Endothelial cell of umbilical vein (primary cell): ENCODE measurements around the gene GPD1L. TPM values are rescaled to one million over a fixed set of nuclear protein-coding genes. Genes with fewer than 3 reads are reported as not detected.
"Not testable (repeated sequence)": the region's sequence is repeated elsewhere in the genome, so short reads cannot be mapped to it uniquely, and the experiment has no call there.

Source experiments
- BruUV-seq: library from RNA; stranded (reverse); fragments of 400-500 nt; replicated peaks from 2 replicates; lab custom pipeline; 2021; lab: Mats Ljungman, UMichigan
- CTCF ChIA-PET: fragments of 300-600, 350-600 bp; sonication (Branson Sonifier 250); formaldehyde crosslinking; loops from one replicate; lab custom pipeline; 2021; ENCODE audit warnings: antibody characterized with exemption, inconsistent platforms; lab: Charles Lee
- POLR2A ChIA-PET: fragments of 300-600, 350-600 bp; sonication (Branson Sonifier 250); formaldehyde crosslinking; loops from one replicate; lab custom pipeline; 2021; ENCODE audit warnings: antibody characterized with exemption, inconsistent platforms; lab: Charles Lee
- DNase-seq: peaks from one replicate; pipeline ENCODE4 v3.0.0-alpha.2; 2011; ENCODE audit warnings: low read depth, low spot score
- FAIRE-seq: peaks from 2 replicates; lab custom pipeline; 2011; peaks lifted over from hg19 to GRCh38; lab: Jason Lieb, UNC
- H2AFZ ChIP-seq: 2 replicates; pipeline ENCODE4 v1.6.0; 2012; ENCODE audit warnings: low read depth, low read length, control low read depth, inconsistent platforms
- H3K27ac ChIP-seq: 2 replicates; pipeline ENCODE4 v1.5.1; 2011; ENCODE audit warnings: low read depth, mild to moderate bottlenecking, control low read depth, low read length, moderate library complexity; ENCODE audit not compliant: insufficient read depth
- H3K27me3 ChIP-seq, 2 experiments: 2 replicates each; pipeline versions ENCODE4 v1.6.0 to v1.6.1; 2011; ENCODE audit warnings: low read length in 2 of 2, mixed read lengths in 1 of 2; ENCODE audit not compliant: control insufficient read depth in 2 of 2, insufficient read depth in 2 of 2
- H3K36me3 ChIP-seq, 2 experiments: 2 replicates in 1 of 2; 3 replicates in 1 of 2; pipeline ENCODE4 v1.5.1; 2011; ENCODE audit warnings: low read length in 2 of 2, mild to moderate bottlenecking in 1 of 2, moderate library complexity in 1 of 2; ENCODE audit not compliant: control insufficient read depth in 2 of 2, insufficient read depth in 2 of 2; ENCODE audit errors: extremely low read depth in 1 of 2
- H3K4me1 ChIP-seq: 3 replicates; pipeline ENCODE4 v1.5.1; 2011; ENCODE audit warnings: mild to moderate bottlenecking, low read length; ENCODE audit not compliant: control insufficient read depth, insufficient read depth; ENCODE audit errors: extremely low read depth
- H3K4me2 ChIP-seq: 2 replicates; pipeline ENCODE4 v1.6.1; 2011; ENCODE audit warnings: low read length, control low read depth, mixed read lengths; ENCODE audit not compliant: insufficient read depth
- H3K4me3 ChIP-seq, 3 experiments: fragments of 200-600 bp in 1 of 3; sonication (generic), shearing (Covaris generic) in 1 of 3; replicated peaks in 1 of 3; 2 replicates each; pipeline ENCODE4 v1.5.1; 2011 to 2016; ENCODE audit warnings: control low read depth in 3 of 3, low read length in 3 of 3, mild to moderate bottlenecking in 2 of 3, inconsistent platforms in 1 of 3, low read depth in 1 of 3, moderate library complexity in 1 of 3; ENCODE audit not compliant: insufficient read depth in 1 of 3
- H3K79me2 ChIP-seq: 2 replicates; pipeline ENCODE4 v1.6.0; 2012; ENCODE audit warnings: low read length, inconsistent platforms; ENCODE audit not compliant: control insufficient read depth, insufficient read depth
- H3K9ac ChIP-seq: replicated peaks from 2 replicates; pipeline ENCODE3; 2011; ENCODE audit warnings: low read length, control low read depth; ENCODE audit not compliant: insufficient read depth; ENCODE audit errors: extremely low read depth
- H3K9me1 ChIP-seq: replicated peaks from 3 replicates; pipeline ENCODE4 v1.6.0; 2011; ENCODE audit warnings: mild to moderate bottlenecking, low read length; ENCODE audit not compliant: control insufficient read depth, insufficient read depth; ENCODE audit errors: extremely low read depth
- H3K9me3 ChIP-seq: replicated peaks from 2 replicates; pipeline ENCODE4 v1.5.1; 2012; ENCODE audit warnings: low read length, inconsistent platforms; ENCODE audit not compliant: control insufficient read depth, insufficient read depth
- H4K20me1 ChIP-seq: replicated peaks from 2 replicates; pipeline ENCODE3; 2011; ENCODE audit warnings: mild to moderate bottlenecking, low read length; ENCODE audit not compliant: control insufficient read depth, insufficient read depth; ENCODE audit errors: extremely low read depth
- EZH2 ChIP-seq: IDR thresholded peaks from 2 replicates; pipeline ENCODE4 v1.6.1; 2012; ENCODE audit warnings: borderline replicate concordance, low read depth, mild to moderate bottlenecking, moderate library complexity, low read length, inconsistent platforms; ENCODE audit not compliant: severe bottlenecking
- FOS ChIP-seq: IDR thresholded peaks from 2 replicates; pipeline ENCODE4 v1.6.1; 2011; ENCODE audit warnings: mild to moderate bottlenecking, low read length, moderate library complexity, borderline replicate concordance; ENCODE audit not compliant: insufficient read depth
- GATA2 ChIP-seq: IDR thresholded peaks from 2 replicates; pipeline ENCODE4 v1.7.0; 2011; ENCODE audit warnings: low read depth, mild to moderate bottlenecking, moderate library complexity, mixed read lengths, low read length; ENCODE audit not compliant: insufficient read length, insufficient read depth
- JUN ChIP-seq: IDR thresholded peaks from 2 replicates; pipeline ENCODE4 v1.6.1; 2011; ENCODE audit warnings: borderline replicate concordance, low read depth; ENCODE audit not compliant: insufficient read length, insufficient read depth
- MYC ChIP-seq: IDR thresholded peaks from one replicate; pipeline ENCODE4 v1.6.1; 2011; ENCODE audit warnings: mild to moderate bottlenecking, low read depth, low read length
- POLR2A ChIP-seq: IDR thresholded peaks from 2 replicates; pipeline ENCODE4 v1.6.1; 2012; ENCODE audit warnings: low read depth, mild to moderate bottlenecking, control low read depth, low read length
- POLR2AphosphoS5 ChIP-seq: IDR thresholded peaks from 2 replicates; pipeline ENCODE4 v1.6.1; 2012; ENCODE audit warnings: low read depth, mild to moderate bottlenecking, control low read depth, low read length, moderate library complexity; ENCODE audit not compliant: insufficient read depth
- dilution Hi-C: fragments of 300-500 bp; cut with MboI; formaldehyde crosslinking; loops from one replicate; pipeline ENCODE4 v1.15.0; 2019; ENCODE audit warnings: low sequenced_read_pairs; ENCODE audit not compliant: extremely low pct_ligation_motif_present
- intact Hi-C: fragments of 100-400 bp; cut with micrococcal nuclease; formaldehyde crosslinking; loops from one replicate; pipeline ENCODE4 v1.10.0; 2022
- polyA plus RNA-seq, 4 experiments: library from polyadenylated mRNA; depleted of rRNA in 3 of 4; stranded (reverse) in 3 of 4; unstranded in 1 of 4; fragments of >200 nt; gene quantifications; 2 replicates each; pipeline versions ENCODE4 v1.2.1 to v1.2.3, GENCODE V29; 2011 to 2012; ENCODE audit warnings: missing spikeins in 1 of 4
- total RNA-seq: library from RNA; stranded (reverse); gene quantifications from 2 replicates; pipeline ENCODE4 v1.2.3, GENCODE V29; 2021
- TF ChIP-seq, protein P1 (sequence below), 2 donors: IDR thresholded peaks; 1 replicate in 1 of 2; 2 replicates in 1 of 2; pipeline ENCODE4 v1.5.1; 2011; ENCODE audit warnings: low read length in 2 of 2, mild to moderate bottlenecking in 2 of 2, moderate library complexity in 2 of 2, control low read depth in 1 of 2, inconsistent platforms in 1 of 2, low read depth in 1 of 2; ENCODE audit not compliant: insufficient read depth in 1 of 2; ENCODE audit errors: extremely low read depth in 1 of 2
- TF ChIP-seq, protein P2 (sequence below): IDR thresholded peaks from 2 replicates; pipeline ENCODE4 v1.6.1; 2011; ENCODE audit not compliant: insufficient read depth, insufficient read length

Gene GPD1L
- total and polyA plus RNA-seq, 2 donors (not counting 3 experiments of a cell fraction or from before 2014, with no cell fraction given), result 5.1 to 12.9 TPM

DNA sequence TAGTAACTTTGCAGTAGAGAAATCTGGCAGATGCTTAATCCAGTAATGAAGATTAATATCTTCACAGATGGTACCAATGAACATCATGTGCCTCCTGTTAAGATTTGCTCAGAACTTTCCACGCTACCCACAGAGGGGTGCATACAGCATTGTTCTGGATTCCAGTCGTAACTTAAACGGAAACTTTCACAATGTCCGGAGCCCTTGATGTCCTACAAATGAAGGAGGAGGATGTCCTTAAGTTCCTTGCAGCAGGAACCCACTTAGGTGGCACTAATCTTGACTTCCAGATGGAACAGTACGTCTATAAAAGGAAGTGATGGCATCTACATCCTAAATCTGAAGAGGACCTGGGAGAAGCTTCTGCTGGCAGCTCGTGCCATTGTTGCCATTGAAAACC is 84.1 kb downstream of the GPD1L start:
- H3K27me3 ChIP-seq, H2AFZ ChIP-seq, H3K9ac ChIP-seq, H3K4me1 ChIP-seq, H3K36me3 ChIP-seq, H3K9me1 ChIP-seq, H3K4me2 ChIP-seq, FAIRE-seq, H3K27ac ChIP-seq, intact Hi-C loops, H3K9me3 ChIP-seq, H3K4me3 ChIP-seq, H3K79me2 ChIP-seq, dilution Hi-C loops, CTCF ChIA-PET, DNase-seq, BruUV-seq, H4K20me1 ChIP-seq, POLR2A ChIA-PET: not testable (repeated sequence)

DNA sequence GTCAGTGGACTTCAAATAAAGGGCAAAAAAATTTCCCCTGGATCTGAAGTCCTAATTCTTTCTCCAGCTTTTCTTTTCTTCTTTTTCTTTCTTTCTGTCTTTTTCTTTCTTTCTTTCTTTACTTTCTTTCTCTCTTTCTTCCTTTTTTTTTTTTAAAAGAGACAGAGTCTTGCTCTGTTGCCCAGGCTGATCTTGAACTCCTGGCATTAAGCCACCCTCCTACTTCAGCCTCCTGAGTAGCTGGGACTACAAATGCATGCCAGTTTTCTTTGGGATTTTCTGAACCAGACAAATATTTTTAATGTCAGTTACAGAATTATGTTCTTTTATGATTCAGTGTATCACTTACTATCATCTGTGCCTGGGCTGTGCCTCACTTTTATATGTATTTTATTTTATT is 86.7 kb downstream of the GPD1L start:
- Histone ChIP-seq H3K9me3 (no peaks in the 10 kb centered on the region), H3K27ac (no peak overlapping the region), H3K4me2 (no peak overlapping the region), H3K4me1 (no peaks in the 10 kb centered on the region), H3K9ac (no peak overlapping the region), H4K20me1 (no peaks in the 10 kb centered on the region), H3K27me3 (peaks cover 0 to 7% of the 10 kb centered on the region in 2 experiments), H3K9me1 (no peaks in the 10 kb centered on the region), H3K36me3 (no peaks in the 10 kb centered on the region), H3K4me3 (no peak overlapping the region), H3K79me2 (no peaks in the 10 kb centered on the region), H2AFZ (no peak overlapping the region)
- TF ChIP-seq MYC, result no peak
- TF ChIP-seq POLR2AphosphoS5, result no peak
- no peak for TF ChIP-seq FOS
- TF ChIP-seq, protein P1, sequence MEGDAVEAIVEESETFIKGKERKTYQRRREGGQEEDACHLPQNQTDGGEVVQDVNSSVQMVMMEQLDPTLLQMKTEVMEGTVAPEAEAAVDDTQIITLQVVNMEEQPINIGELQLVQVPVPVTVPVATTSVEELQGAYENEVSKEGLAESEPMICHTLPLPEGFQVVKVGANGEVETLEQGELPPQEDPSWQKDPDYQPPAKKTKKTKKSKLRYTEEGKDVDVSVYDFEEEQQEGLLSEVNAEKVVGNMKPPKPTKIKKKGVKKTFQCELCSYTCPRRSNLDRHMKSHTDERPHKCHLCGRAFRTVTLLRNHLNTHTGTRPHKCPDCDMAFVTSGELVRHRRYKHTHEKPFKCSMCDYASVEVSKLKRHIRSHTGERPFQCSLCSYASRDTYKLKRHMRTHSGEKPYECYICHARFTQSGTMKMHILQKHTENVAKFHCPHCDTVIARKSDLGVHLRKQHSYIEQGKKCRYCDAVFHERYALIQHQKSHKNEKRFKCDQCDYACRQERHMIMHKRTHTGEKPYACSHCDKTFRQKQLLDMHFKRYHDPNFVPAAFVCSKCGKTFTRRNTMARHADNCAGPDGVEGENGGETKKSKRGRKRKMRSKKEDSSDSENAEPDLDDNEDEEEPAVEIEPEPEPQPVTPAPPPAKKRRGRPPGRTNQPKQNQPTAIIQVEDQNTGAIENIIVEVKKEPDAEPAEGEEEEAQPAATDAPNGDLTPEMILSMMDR (IDR thresholded peaks at IDR 0.05; ENCODE audit: extremely low read depth in 1 of 2, insufficient read depth in 1 of 2, low read depth in 1 of 2, low read length in 2 of 2), result no peak
- TF ChIP-seq EZH2, result no peak
- no peak for TF ChIP-seq GATA2
- no peak for TF ChIP-seq JUN
- TF ChIP-seq, protein P2, sequence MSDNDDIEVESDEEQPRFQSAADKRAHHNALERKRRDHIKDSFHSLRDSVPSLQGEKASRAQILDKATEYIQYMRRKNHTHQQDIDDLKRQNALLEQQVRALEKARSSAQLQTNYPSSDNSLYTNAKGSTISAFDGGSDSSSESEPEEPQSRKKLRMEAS, result no peak
- no peak for TF ChIP-seq POLR2A
- ChIA-PET CTCF (interaction anchor here (1.2 to 1.3 kb wide), 2 partner anchors 47 to 275 kb away, joined by 3 read pairs; no protein-coding TSS in a partner anchor), POLR2A (no interaction called here)
- FAIRE-seq (no peak), DNase-seq (no peak)
- no TSS peak for BruUV-seq
- intact Hi-C loops (no loop called here), dilution Hi-C loops (no loop called here)
